Measurements from ENCODE around the gene TVP23C.
"Not testable (repeated sequence)": the region's sequence is repeated elsewhere in the genome, so short reads cannot be mapped to it uniquely, and the experiment has no call there.

The TVP23C gene

GRCh38 chr17:15526292-15527218 lies 36.7 kb downstream of the TVP23C start:
- DNase-seq (ENCODE audit: low spot score) = not testable (repeated sequence)

GRCh38 chr17:15524990-15525985 lies 38.0 kb downstream of the TVP23C start:
- not testable (repeated sequence) for DNase-seq (ENCODE audit: low spot score)

GRCh38 chr17:15516150-15516549 lies 47.1 kb downstream of the TVP23C start:
- no peak for DNase-seq (ENCODE audit: low spot score)

- DNase-seq (ENCODE audit: low spot score) = no peak
These were observed 48.8 kb downstream of the TVP23C start for GRCh38 chr17:15514469-15514868.

- DNase-seq (ENCODE audit: low spot score) = no peak
These were observed 49.3 kb downstream of the TVP23C start for GRCh38 chr17:15513856-15514459.

GRCh38 chr17:15513058-15513791 lies 50.1 kb downstream of the TVP23C start:
- DNase-seq (ENCODE audit: low spot score) = no peak

- no peak for DNase-seq (ENCODE audit: low spot score)
These were observed 51.1 kb downstream of the TVP23C start for GRCh38 chr17:15512071-15512709.

- no peak for DNase-seq (ENCODE audit: low spot score)
These were observed 52.1 kb downstream of the TVP23C start for GRCh38 chr17:15511142-15511541.

GRCh38 chr17:15510361-15510760 lies 52.9 kb downstream of the TVP23C start:
- no peak for DNase-seq (ENCODE audit: low spot score)

- DNase-seq (ENCODE audit: low spot score) = no peak
These were observed 54.2 kb downstream of the TVP23C start for GRCh38 chr17:15509095-15509494.

- DNase-seq (ENCODE audit: low spot score) = no peak
These were observed 54.8 kb downstream of the TVP23C start for GRCh38 chr17:15508466-15508865.

GRCh38 chr17:15507896-15508295 lies 55.4 kb downstream of the TVP23C start:
- DNase-seq (ENCODE audit: low spot score) = no peak

- DNase-seq (ENCODE audit: low spot score) = no peak
These were observed 56.3 kb downstream of the TVP23C start for GRCh38 chr17:15507001-15507400.

GRCh38 chr17:15505708-15506107 lies 57.6 kb downstream of the TVP23C start:
- not testable (repeated sequence) for DNase-seq (ENCODE audit: low spot score)

GRCh38 chr17:15503731-15504130 lies 59.6 kb downstream of the TVP23C start:
- no peak for DNase-seq (ENCODE audit: low spot score)

GRCh38 chr17:15502369-15503112 lies 60.7 kb downstream of the TVP23C start:
- DNase-seq (ENCODE audit: low spot score) = peak; percentile 39

GRCh38 chr17:15501793-15502192 lies 61.5 kb downstream of the TVP23C start:
- DNase-seq (ENCODE audit: low spot score) = no peak

- DNase-seq (ENCODE audit: low spot score) = no peak
These were observed 62.0 kb downstream of the TVP23C start for GRCh38 chr17:15501282-15501681.

GRCh38 chr17:15498107-15498506 lies 65.2 kb downstream of the TVP23C start:
- DNase-seq (ENCODE audit: low spot score) = no peak
